HG03280 (cell line): ENCODE data around the gene CCDC195.

ENCODE experiments used
- ATAC-seq: cut with Tn5 transposase; IDR thresholded peaks from one replicate; pipeline ENCODE4 v1.9.1; 2021; ENCODE audit warnings: mild to moderate bottlenecking, moderate library complexity; ENCODE audit not compliant: unreplicated experiment

The CCDC195 gene

GRCh38 chr2:224716201-224716600 is at the start of gene CCDC195:
TSS of gene CCDC195 (minus strand) at chr2:224716365. CDS start at chr2:224716365, 0 bp downstream.
- ATAC-seq = no peak

GRCh38 chr2:224764565-224765236 is 48.5 kb upstream of the CCDC195 start:
- ATAC-seq = peak; percentile 64

DNA sequence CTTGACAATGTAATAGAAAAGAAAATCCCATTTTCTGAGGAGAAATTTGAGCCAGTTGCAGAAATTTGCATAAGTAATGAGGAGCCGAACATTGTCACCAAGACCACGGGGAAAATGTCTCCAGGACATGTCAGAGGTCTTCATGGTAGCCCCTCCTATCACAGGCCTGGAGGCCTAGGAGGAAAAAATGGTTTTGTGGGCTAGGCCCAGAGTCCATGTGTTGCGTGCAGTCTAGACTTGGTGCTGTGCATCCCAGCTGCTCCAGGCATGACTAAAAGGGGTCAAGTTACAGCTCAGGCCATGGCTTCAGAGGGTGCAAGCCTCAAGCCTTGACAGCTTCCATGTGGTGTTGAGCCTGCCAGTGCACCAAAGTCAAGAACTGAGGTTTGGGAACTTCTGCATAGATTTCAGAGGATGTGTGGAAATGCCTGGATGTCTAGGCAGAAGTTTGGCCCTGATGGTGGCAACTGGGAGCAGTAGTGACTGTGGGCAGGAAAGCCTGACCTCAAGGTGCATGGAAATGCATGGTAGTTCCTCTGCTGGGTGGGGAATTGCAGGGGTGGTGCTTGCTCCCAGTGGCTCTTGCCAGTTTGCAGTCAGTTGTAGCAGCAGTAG is 41.9 kb upstream of the CCDC195 start:
- no peak for ATAC-seq

- ATAC-seq = no peak
Observed at GRCh38 chr2:224753743-224754540, 37.8 kb upstream of the CCDC195 start.

- ATAC-seq = no peak
Observed at GRCh38 chr2:224751996-224752698, 36.0 kb upstream of the CCDC195 start.

DNA sequence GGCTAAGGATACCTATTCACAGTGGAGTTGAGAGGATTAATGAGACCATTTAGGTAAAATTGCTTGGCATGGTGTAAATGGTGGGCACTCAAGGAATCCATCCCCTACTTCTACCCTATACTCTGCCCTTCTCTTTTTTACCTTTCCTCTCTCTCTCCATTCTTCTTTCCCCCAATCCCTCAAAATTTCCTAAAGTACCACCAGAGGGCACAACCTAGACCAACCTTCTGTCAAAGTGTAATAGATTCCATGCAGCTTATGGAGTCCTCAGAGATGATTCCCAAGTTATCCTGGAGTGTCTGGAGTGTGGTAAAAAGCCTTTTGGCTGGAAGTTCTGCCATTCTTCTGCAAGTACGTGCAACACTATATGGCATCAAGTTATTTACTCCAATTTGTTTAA is 33.0 kb upstream of the CCDC195 start:
- ATAC-seq = no peak

DNA sequence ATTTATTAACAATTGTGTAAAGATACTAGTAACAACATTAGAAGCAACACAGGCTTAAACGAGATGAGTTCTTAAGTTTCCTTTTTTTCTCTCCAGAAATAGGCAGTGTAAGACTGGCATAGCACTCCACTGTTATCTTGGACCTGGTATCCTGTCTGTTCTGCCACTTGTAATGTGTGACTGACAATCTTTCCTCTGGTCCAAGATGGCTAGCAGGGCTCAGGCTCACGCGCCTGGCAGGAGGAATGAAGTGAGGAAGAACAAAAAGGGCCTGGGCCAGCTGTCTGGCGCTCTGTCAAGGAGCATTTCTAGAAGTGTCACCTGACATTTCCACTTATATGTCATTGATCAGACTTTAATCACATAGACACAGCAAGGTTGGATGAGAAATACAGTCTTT is 31.6 kb upstream of the CCDC195 start:
- no peak for ATAC-seq

GRCh38 chr2:224736227-224736626 is 20.1 kb upstream of the CCDC195 start:
- ATAC-seq = no peak

DNA sequence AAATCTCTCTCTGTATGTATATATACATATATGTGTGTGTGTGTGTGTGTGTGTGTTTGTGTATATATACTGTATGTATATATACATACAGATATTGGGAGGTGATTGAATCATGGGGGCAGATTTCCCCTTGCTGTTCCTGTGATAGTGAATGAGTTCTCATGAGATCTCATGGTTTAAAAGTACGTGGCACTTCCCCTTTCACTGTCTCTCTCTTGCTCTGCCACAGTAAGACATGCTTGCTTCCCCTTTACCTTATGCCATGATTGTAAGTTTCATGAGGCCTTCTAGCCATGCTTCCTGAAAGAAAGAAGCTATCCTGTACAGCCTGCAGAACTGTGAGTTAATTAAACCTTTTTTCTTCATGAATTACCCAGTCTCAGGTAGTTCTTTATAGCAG is 18.8 kb upstream of the CCDC195 start:
- ATAC-seq = no peak

DNA sequence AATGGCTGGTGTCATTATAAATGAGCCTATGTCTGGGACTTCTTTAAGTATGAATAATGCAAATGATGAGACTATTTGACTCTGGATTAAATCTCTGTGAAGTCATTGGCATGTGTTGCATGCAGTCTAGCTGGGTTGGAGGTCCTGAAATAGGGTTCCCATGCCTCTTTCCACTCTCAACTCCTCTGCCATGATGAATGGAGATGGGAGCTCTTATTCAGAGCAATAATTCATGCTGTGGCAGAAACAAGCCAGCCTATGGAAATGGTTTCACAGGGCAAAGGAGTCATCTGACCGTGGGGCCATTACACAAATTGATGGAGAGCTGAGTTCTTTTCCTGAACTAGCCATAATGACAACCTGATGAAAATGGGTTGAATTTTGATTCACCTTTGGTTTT is 15.5 kb upstream of the CCDC195 start:
- no peak for ATAC-seq

DNA sequence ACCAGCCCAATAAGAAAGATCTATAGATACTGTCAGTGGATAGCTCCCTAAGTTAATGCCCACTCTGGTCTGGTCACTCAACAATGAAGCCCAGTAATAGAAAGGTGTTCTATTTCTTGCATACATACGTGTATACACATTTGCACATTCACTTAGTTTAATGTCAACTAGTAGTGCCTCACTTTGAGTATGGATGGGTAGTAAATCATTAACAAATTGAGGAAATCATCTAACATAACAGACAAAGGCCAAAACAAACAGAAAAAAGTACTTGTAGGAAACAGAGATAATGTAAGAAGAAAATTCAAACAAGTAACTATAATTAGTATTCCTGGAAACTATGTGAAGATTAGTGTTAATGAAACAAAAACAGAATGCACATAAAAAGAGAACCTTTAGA is 13.3 kb upstream of the CCDC195 start:
- ATAC-seq = no peak

DNA sequence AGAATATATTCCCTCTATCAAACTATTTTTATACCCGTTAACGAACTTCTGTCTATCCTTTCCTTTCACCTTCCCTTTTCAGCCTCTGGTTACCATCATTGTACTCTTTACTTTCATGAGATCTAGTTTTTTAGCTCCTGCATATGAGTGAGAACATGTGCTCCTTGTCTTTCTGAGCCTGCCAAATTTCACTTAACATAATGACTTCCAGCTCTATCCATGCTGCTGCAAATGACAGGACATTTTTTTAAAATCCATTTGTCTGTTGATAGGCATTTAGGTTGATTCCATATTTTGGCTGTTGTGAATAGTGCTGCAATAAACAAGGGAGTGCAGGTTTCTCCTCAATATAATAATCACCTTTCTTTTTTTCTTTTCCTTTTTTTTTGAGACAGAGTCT is 8.2 kb upstream of the CCDC195 start:
- ATAC-seq = no peak

GRCh38 chr2:224723586-224724217 is 7.5 kb upstream of the CCDC195 start:
- ATAC-seq = no peak

DNA sequence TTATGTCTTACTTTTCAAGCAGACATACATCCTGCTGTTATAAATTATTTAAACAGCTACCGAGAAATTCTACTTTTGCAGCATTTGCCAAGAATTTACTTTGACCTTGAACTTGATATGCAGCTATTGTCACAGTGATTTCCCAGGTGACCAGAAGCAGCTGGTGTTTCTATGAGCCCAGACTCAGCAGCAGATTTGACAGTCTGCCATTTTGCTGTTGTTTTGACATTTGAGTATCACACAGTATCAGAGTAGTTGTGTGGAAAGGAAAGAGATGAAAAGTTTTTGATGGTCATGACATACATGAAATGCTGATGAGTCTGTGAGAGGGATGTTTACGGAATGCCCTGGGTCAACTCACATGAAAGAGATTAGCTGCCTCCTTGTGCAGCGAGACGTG is 6.6 kb upstream of the CCDC195 start:
- ATAC-seq = no peak

DNA sequence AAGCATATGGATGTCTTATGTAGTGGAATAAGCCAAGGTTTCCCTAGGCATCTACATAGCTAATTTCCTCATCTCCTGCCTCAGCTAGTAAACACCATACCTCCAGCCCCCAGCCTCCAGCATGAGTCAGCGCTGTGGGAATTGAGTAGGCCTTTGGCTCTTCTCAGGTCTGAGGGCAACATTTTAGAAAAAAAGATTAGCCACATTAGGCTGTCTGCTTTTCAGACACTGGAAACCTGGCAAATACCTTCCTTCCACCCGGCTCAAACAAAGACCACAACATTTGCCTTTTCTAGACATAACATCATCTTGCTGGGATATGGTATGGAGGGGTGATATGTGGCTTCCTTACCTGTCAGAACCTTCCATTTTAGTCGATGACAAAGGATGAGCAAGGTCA is 6.1 kb upstream of the CCDC195 start:
- no peak for ATAC-seq

DNA sequence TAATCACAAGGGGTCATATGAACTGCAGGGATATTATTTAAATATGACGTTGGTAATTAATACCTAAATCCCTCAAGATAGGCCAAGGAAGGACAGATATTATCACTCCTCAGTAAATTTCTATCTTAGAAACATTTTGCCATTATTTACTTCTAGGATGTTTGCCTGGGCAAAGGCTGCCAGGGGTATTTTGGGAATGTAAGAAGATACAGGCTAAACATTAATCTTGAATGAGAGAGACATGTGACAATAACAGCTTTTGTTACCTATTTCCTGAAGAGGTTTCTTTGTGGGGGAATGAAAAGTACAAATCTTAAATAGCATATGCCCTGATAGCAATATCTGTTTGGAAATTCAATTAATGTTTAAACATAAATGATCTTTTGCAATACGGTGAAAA is 756 bp upstream of the CCDC195 start:
- no peak for ATAC-seq

DNA sequence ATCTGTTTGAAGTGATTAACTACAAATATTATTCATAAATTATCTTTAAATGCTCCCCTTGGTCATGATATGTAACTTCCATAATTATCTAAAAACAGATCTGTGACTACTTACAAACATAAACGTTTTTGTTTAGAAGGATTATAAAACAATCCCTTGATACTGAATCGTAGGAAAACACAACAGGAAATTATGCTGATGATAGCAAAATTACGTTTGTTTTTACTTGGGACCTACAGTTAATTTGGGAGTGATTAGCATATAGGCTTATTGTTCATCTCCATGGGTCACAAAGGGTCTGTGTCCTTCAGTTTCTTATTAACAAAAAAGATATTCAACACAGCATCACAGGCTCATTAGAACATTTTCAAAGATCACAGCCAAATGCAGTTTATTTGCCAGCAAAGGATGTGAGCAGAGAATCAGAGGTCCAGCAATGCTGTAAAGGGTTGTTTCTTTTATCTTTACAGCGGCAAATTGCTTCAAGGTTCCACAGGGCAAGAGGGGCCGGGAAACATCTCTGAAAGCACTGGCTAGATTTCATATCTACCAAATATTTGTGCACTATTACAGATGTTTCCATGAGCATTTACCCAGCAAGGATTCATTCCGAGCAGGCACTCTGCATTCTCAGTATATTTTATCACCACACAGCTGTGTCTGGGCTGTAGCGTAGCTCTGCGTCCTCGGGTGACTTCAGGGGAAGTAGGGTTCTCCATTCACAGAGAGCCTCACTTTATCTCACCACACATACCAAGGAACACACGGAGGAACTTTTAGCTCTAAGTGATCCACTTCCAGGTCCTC is 4.1 kb downstream of the CCDC195 start:
- ATAC-seq = no peak

DNA sequence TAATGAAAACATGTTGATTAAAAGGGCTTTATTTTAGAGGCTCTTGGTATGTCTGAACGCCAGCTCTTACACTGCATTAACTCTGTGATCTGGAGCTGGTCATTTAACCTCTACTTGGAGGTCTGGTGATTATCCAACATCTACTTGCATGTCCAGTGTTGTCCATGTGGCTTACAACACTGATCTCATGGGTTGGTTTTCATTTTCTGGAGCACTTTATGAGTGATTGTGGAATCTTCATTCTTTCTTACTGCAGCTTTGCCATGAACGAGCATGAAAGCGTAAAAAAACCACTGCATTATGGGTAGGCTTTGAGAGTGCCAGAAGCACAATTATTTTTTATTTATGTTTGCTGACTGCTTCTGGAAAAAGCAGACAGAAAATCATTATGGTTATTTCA is 4.8 kb downstream of the CCDC195 start:
- no peak for ATAC-seq

GRCh38 chr2:224709301-224709700 is 6.9 kb downstream of the CCDC195 start:
- ATAC-seq = no peak

DNA sequence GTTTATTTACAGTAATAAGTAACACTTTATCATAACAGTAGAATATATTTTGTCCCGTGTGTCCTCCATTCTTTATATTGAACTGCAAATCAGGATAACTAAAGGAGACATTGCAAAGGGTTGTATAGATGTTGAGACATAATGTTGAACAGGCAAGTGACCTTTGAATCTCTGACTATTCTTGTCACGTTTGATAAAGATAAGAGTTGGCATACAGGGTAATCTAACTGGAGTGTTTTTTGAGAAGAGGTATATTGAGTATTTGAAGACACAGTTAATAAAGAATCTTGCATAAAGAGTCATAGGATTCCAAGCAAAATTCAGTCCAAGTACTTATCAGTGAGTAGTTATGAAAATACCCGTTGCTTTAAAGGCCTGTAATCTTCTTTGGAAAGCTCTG is 21.7 kb downstream of the CCDC195 start:
- no peak for ATAC-seq
